ENCODE results near the gene SEMA3D.

The SEMA3D gene

DNA sequence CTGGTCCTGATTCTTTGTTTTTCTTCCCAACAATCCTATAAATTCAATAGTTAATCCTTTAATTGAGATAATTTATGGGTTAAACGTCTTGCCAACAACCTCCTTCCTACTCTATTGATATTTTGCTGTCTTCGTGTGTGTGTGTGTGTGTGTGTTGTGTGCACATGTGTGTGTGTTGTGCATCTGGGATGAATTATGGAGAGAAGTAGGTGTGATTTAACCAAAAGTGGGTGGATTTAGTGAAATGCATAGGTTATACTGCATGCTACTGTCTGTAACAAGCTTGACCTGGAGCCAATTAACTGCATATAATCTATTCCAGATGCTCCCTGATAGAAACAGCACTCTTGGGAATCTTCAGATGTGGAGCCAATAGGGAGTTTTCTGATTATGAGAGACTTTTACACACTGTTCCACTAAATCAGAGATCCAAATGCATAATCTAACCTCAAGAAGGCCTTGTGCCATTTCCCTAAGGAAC, 61.2 kb downstream of the SEMA3D start:
- no peak for DNase-seq (ENCODE audit: low read depth)

DNA sequence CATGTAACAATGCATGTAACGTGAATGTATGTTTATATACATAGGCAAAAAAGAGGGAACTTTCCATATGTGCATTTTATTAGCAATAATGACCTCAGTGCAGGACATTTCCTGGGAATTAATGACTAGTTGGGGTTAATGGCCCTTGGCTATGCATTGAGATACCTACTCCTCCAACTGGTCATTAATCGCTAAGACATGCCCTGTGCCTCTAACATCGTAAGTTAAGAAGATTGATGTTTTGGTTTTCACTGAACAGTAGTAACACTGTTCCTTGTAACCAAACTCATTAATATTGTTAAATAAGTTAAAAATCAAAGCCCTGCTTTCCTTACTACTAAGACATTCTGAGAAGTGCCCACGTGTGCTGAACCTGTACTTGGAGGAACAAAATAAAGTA, 61.7 kb downstream of the SEMA3D start:
- no peak for DNase-seq (ENCODE audit: low read depth)

DNA sequence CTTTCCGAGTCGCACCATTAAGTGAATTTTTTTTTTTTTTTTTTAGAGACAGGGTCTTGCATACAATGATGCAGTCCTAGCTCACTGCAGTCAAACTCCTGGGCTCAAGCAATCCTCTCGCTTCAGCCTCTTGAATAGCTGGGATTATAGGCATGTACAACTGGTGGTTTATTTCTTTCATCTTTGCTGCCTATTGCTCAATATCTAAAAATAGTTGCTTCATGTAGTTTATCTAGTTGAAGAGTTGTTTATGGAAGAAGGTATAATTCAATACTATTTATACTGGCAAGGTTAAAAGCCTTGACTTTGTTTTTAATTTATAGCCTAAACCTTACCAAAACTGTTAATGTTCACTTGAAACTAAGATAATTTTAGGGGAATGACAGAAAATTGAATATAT, 66.9 kb downstream of the SEMA3D start:
- no peak for DNase-seq (ENCODE audit: low read depth)

DNA sequence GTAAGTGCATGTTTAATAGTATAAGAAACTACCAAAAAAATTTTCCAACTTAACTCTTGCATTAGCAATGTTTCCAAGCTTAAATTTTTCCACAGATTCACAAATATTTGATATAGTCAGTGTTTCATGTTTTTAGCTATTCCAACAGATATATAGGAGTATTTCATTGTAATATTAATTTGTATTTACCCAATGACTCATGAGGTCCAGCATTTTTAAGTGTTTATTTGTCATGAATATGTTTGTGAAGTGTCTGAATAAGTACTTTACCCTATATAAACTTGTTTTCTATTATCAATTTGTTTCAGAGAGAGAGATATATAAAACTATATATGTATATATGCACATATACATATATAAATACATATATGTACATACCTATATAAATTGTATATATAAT, 71.0 kb downstream of the SEMA3D start:
- no peak for DNase-seq (ENCODE audit: low read depth)

DNA sequence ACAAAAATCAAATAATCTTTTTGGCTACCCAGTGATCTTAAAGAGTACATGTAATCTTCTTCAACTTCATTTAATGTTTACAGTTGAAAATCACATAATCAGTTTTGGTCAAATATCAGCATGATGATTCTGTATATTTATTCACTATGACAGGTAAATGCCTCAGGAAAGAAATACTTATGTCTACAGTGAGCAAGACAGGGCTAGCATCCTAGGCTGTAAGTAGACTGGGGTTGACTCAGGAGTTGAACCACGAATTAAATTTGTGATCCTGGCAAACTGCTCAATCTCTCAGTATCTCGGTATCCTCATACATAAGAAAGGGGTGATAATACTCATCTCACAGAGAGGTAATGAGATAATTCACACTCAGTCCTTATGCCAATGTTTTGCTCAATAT, 71.8 kb downstream of the SEMA3D start:
- no peak for DNase-seq (ENCODE audit: low read depth)

DNA sequence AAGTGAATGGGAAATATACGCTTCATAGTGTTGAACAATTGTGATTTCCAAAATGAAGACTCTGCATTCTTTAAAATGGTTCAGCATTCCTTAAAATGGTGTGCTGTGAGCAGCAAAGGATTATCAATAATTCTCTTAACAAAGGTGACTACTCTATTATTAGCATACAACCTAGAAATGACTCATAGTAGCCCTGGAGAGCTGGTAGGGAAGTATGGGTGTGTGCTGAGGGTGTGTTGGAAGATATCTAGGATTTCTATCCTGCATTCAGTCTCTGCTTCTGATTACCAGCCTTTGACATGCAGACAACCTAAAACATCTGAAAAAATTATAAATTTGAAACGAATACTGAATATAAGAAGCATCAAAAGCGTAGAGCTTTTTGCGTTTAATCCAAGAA, 72.5 kb downstream of the SEMA3D start:
- DNase-seq (ENCODE audit: low read depth): no peak

DNA sequence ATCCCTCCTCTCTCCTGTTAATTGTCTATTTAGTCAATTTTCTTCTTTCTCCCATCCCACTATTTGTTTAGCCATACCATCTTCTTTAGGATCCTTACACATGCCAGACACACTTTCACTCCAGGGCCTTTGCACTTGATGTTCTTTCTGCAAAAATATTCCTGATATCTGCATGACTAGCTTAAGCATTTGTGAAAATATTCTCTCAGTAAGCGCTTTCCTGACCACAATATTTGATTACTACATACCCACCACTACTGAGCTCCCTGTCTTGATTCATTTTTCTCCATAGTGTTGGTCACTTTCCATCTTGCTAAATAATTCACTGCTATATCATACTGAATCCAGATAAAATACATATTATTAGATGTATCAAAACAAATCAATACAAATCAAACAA, 75.1 kb downstream of the SEMA3D start:
- no peak for DNase-seq (ENCODE audit: low read depth)

DNA sequence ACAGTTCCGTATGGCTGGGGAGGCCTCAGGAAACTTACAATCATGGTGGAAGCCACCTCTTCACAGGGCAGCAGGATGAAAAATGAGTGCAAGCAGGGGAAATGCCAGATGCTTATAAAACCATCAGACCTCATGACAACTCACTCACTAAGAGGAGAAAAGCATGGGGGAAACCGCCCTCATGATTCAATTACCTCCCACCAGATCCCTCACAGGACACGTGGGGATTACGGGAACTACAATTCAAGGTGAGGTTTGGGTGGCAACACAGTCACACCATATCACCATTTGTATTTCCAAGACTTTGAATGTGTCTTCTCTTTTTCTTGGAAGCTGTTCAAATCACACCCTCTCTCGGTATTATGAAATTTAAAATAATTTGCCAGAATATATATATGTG, 80.1 kb downstream of the SEMA3D start:
- no peak for DNase-seq (ENCODE audit: low read depth)

DNA sequence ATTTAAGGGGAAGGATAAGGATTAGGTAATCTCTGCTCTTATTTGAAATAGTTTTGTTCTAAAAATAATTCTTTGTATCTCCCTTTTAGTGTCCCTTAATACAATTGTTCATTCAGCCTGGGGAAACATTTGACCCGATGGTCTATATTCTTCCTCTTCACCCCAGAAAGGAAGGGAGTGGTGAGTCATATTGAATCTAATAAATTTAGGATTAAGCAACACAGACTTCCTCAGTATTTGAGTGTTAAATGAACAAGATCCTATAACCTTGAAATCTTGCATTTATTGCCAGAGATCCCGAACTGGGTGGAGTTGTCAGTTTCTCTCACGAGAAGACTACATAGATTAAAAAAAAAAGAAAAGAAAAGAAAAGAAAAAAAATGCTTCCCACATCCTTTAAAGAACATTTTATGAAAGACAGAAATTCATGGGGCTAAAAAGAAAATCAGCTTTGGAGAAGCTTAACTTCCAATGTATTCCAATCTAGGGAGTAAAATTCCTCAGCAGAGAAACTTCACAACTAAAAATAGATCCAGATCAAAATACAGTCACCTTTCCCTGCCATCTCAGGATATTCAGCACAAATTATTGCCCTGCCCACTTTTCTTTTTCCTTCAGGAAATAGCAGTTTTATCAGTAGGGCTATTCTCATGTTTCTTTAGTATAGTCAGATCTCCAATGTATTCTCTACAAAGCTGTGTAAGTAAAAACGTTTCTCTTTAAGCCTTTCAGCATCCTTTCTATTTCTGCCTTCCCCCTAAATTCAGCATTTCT, 82.2 kb downstream of the SEMA3D start:
- no peak for DNase-seq (ENCODE audit: low read depth)

DNA sequence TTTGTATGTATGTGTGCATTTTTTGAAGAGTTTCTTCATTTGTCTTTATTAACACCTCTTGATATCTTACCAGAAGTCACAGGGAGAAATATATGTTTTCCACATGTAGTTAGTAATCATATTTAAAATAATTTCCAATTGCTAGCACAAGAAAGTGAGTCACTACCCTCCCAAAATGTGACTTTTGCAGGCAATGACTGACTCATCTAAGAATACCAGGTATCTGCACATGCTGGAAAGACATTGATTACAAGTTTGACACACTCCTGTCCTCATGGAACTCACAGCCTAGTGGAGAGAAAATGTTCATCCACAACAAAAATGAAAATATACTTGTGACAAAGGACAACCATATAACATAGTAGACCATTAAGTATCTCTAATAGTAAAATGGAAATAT, 82.9 kb downstream of the SEMA3D start:
- no peak for DNase-seq (ENCODE audit: low read depth)

DNA sequence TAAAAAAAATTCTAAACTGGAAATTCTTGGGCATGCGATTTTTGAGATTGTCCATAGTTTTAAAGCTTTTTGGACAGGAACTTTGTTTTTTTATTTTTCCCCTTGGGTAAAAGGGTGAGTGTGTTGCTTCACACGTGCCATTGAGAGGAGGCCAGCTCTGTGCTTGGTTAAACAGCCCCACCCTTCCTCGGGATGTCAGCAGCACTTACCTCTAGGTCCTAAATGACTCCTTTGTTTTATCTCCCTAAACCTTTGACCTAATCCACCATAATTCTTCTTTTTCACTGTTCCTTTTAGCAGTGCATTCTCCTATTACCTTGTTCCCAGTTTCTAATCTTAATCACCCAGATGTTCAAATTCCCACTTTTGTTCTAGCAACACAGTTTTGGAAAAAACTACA, 83.5 kb downstream of the SEMA3D start:
- DNase-seq (ENCODE audit: low read depth): no peak

DNA sequence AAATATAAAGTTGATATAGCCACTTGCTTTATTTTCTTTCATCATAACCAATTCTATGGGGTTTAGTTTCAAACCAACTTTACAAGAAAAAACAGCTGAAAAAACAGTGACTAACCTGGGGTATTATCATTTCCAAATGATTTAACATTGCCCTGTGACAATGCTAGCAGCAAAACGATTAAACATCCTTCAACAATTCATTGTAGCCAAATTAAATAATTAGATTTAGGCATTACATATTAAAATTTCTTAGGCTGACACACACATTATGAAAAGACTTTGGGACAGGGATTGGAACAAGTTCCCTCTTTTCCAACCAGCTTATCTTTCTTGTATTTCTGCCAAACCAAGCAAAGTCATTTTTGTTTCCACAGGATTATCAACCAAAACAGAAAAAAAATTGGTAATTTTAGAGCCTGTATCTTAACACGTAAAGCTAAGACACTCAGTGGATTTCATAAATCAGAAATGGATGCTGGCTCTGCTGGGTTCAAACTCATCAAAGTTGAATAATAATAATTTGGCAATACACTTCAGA, 84.0 kb downstream of the SEMA3D start:
- no peak for DNase-seq (ENCODE audit: low read depth)

DNA sequence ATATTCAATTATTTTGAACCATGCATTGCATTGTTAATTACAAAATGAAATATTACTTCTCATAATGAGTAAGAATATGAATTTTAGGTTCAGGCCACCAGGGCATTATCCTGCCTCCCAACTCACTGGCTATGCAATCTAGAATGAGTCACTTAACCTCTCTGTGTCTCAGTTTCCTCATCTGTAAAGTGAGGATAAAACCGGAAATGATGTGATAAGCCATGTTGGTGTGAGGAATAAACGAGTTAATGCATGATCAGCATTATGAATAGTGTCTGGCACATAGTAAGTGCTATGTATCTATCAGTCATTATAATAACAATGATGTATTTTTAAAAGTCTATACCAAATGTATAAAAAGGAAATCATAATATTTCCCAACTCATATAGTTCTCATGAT, 85.5 kb downstream of the SEMA3D start:
- DNase-seq (ENCODE audit: low read depth): no peak

DNA sequence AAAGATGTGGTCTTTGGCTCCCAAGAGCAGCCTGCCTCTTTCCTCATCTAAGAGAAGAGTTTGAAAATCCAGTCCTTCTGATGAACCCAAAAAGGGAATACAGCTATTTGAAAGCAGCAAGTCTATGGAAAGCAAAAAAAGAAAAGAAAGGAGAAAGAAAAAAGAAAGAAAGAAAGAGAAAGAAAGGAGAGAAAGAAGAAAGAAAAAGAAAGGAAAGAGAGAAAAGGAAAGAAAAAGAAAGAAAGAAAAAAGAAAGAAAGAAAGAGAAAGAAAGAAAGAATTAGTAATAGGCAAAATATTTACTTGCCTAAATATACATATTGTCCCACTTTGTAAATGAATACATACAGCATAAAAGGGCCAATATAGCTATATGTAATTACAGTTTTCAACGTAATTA, 89.0 kb downstream of the SEMA3D start:
- no peak for DNase-seq (ENCODE audit: low read depth)

DNA sequence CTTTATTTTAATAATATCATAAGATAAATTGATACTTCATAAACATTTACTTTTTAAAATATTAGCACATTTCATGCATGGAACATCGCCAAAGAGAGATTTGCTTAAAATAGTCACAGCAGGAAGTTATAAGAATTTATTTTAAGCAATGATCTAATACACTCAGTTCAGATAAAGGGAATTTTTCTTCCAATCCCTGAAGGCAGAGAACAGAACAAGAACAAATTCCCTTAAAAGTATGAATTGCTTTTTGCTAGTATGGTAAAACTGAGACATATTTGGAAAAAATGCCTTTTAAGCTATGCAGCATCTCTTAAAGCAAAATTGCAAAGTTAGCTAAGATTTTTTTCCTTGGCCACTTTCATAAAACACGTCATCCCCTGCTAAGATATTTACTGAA, 91.0 kb downstream of the SEMA3D start:
- no peak for DNase-seq (ENCODE audit: low read depth)

DNA sequence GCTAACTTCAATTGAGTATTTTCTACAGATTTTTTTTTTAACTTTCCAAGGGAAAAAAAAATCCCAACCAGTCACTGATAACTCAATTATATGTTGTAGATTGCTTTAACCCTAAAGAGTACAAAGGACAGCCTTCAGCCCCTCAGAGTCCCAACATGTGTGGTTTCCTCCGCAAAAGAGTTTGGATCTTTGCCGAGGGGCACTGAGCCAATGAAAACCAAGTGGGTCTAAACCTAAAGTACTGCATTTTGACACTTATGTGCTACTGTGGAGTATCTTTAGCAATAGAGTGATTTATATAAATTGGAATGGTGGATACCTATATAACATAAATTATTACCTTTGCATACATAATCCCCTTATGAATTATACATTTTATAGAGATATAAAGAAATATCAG, 91.5 kb downstream of the SEMA3D start:
- no peak for DNase-seq (ENCODE audit: low read depth)

DNA sequence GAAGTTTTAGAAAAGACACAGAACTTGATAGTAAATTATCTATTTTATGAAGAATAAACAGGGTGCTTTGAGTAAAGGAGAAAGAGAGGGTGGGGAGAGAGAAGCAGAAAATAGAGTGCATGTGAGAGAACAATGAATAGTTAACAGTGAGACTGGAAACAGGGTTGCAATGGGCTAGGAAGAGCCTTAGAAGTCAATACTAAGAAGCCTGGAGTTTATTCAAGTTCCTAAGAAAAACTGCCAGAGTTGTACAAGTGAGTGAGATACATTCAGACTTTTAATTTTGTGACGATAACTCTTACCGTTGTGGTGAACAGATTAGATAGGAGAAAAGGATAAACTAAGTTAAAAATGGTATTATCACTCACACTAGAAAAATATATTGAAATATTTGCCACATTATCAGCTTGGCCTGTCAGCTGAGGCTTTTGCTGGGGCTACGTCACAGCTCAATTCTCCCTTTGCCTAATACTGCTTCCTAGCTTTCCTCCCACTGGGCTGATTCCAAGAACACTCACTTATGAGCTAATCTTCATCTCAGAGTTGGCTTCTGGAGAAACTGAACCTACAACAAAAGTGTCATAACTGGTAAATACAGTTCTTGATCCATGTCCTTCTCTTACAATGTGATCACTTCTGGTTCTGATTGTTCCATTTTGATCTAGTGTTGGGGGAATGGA, 92.7 kb downstream of the SEMA3D start:
- no peak for DNase-seq (ENCODE audit: low read depth)

DNA sequence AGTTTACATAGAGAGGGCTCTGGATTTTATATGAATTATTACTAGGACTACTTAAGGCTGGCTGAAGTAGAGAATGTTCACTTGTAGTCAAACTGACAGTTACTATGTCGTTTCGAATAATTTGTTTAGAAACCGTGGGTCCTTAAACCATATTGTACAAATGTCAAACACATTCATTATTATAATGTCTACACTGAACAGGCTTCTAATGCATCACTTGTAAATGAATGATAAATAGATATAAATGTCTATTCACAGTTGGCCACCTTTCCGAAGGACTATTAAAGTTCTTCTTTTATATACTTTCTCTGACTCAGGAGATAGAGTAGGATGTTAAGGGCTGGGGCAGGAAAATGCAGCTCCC, 95.3 kb downstream of the SEMA3D start:
- no peak for DNase-seq (ENCODE audit: low read depth)

DNA sequence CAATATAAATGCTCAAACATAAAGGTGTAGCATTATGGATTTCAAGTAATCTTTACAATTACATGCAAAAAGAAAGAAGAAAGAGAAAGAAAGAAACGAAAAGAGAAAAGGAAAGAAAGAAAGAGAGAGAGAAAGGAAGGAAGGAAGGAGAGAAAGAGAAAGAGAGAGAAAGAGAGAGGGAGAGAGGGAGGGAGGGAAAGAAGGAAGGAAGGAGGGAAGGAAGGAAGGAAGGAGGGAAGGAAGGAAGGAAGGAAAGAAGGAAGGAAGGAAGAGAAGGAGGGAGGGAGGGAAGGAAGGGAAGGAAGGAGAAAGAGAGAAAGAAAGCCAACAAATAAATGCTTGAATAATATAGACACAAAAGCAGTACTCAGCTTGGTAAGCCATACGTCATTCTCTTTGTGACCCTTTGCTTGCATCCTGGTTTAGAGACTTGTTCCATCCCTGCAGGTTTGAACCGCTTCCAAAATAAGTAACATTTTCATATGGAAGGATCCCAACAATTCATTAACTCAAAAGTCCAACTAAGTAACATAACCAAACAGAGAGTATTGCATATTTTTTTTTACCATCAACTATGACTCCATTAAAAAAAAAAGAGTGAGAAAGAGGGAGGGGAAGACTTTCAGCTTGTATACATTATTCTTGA, 95.8 kb downstream of the SEMA3D start:
- DNase-seq (ENCODE audit: low read depth): no peak

DNA sequence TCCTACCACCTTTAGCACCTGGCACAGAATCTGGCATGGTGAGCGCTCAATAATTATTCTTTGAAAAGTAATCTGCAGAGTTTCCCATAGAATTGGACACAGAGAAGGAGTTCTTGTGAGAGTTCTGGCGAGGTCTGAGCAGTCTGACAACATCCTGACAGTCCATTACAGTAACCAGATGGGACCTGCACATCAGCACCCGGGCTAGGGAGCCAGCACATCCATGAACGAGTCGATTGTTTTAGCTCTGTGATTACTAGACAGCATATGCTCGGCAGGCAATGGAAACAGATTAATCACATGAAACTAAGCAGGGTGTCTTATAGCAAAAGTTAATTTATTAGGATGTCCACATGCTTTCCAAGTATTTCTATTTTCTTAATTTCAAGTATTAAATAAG, 96.7 kb downstream of the SEMA3D start:
- DNase-seq (ENCODE audit: low read depth): no peak

DNA sequence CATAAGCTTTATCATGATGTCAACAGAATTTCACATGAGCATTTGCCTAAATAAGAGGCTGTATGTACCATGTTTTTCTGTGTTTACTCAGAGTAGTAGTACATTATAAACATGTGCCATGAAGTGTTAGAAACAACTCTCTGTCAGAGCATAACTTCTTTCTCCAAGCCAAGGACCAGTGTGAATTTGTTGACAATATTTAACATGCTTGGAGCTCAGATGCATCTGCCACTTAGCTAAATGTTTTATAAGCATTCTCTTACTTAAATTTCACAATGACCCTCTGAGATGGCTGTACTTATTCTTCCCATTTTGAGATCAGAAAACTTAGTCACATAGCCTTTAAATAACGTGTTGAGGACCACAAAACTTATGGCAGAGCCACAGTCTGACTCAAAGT, 105.0 kb downstream of the SEMA3D start:
- DNase-seq (ENCODE audit: low read depth): no peak

DNA sequence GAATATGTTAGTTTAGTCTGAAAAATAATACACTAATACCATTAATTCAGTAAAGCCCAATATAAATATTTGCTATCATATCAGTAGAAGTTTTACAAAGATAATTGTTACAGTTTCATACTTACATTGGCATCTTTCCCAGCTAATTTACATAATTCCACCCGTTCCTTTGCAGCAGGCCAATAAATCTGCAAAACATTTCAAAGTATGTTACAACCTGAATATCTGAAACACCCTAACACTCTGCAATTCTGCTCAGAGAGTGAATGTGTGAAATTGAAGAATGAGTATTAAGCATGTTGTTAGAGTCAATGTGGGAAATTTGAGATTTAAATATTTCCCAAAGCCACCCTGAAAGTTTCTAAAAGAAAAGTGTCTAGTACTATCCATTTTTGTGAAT, 105.5 kb downstream of the SEMA3D start:
- DNase-seq (ENCODE audit: low read depth): no peak

DNA sequence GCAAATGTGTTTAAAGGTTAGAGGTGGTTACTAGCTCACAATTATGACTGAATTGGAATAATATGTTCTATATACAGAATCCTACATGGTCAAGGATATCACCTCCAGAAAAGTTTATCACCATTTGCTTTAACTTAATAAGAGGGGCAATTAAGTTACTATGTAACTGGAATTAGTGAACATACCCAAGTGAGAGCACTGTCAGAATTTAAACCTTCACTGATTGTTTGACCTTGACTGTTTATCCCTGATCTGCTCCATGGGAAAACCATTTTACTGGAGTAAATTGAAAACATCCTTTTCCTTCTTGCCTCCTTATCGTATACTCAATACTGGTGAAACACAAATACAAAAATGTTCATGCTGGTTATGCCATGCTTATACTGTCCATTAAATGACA, 107.4 kb downstream of the SEMA3D start:
- no peak for DNase-seq (ENCODE audit: low read depth)
